ENCODE results near the gene RBM4B.
A peak's percentile ranks its signal among the peaks of the same experiment; 100 is the strongest.

Gene RBM4B

GRCh38 chr11:66685276-66686099 lies 7.8 kb upstream of the RBM4B start:
- Mint-ChIP-seq H3K27ac (no peak overlapping the region), H3K4me1 (no peaks in the 10 kb centered on the region), H3K4me3 (no peak overlapping the region), H3K9me3 (no peaks in the 10 kb centered on the region), H3K27me3 (no peaks in the 10 kb centered on the region), H3K36me3 (no peaks in the 10 kb centered on the region)
- ATAC-seq, result no peak

DNA sequence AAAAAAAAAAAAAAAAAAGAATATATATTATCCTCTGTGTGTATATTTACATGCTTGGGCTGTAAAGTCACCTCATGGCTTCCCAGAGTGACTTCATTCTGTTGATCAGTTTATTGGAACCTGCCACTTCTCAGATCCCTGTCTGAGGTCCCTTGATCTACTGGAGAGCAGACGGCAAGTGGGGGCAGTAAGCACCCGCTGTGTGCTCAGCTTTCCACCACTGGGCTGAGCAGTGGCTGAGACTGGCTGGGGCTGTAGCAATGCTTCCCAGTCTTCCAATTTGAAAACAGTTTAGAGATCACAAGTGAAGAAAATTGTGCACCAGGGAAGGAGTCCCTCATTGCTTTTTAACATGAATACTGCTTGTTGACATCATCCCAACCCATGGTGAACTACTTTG lies 6.9 kb upstream of the RBM4B start:
- Mint-ChIP-seq H3K4me3 (no peak overlapping the region), H3K4me1 (no peaks in the 10 kb centered on the region), H3K27me3 (no peaks in the 10 kb centered on the region), H3K36me3 (no peaks in the 10 kb centered on the region), H3K27ac (no peak overlapping the region), H3K9me3 (no peaks in the 10 kb centered on the region)
- no peak for ATAC-seq

- no peaks in the 10 kb centered on the region for H3K9me3 Mint-ChIP-seq
- H3K4me1 Mint-ChIP-seq, result no peaks in the 10 kb centered on the region
- ATAC-seq, result no peak
- H3K27ac Mint-ChIP-seq, result no peak overlapping the region
- no peaks in the 10 kb centered on the region for H3K36me3 Mint-ChIP-seq
- H3K4me3 Mint-ChIP-seq, result no peak overlapping the region
- no peaks in the 10 kb centered on the region for H3K27me3 Mint-ChIP-seq
Observed at GRCh38 chr11:66683877-66684276, 6.2 kb upstream of the RBM4B start.

DNA sequence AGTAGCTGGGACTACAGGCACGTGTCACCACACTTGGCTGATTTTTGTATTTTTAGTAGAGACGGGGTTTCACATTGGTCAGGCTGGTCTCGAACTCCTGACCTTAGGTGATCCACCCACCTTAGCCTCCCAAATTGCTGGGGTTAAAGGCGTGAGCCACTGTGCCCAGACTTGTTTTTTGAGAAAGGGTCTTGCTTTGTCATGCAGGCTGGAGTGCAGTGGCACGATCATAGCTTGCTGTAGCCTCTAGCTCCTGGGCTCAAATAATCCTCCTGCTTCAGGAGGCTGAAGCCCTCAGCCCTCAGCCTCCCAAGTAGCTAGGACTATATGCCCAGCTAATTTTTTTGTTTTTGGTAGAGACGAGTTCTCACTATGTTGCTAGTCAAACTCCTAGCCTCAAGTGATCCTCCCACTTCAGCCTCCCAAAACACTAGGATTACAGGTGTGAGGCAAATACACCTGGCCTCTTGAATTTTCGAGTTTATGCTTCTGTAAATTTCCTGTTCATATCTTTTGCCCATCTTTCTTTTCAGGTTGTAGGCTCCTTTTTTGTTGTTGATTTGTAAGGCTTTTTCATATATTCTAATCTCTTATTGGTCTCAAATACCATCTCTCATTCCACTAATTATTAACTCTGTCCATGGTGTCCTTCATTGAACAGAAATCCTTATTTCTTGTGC lies 3.4 kb upstream of the RBM4B start:
- Mint-ChIP-seq H3K36me3 (peaks cover 4% of the 10 kb centered on the region), H3K9me3 (no peaks in the 10 kb centered on the region), H3K27ac (no peak overlapping the region), H3K27me3 (no peaks in the 10 kb centered on the region), H3K4me1 (peaks cover 18% of the 10 kb centered on the region), H3K4me3 (no peak overlapping the region)
- ATAC-seq, result no peak

GRCh38 chr11:66676931-66677598 lies 622 bp downstream of the RBM4B start:
- peaks cover 12% of the 10 kb centered on the region for H3K36me3 Mint-ChIP-seq
- no peaks in the 10 kb centered on the region for H3K27me3 Mint-ChIP-seq
- H3K27ac Mint-ChIP-seq, result peak overlapping the region; percentile 96
- no peak for ATAC-seq
- peak overlapping the region; percentile 98 for H3K4me3 Mint-ChIP-seq
- peaks cover 44% of the 10 kb centered on the region for H3K4me1 Mint-ChIP-seq
- H3K9me3 Mint-ChIP-seq, result no peaks in the 10 kb centered on the region

- Mint-ChIP-seq H3K4me3 (peak overlapping the region; percentile 98), H3K27me3 (no peaks in the 10 kb centered on the region), H3K27ac (peak overlapping the region; percentile 96), H3K9me3 (no peaks in the 10 kb centered on the region), H3K4me1 (peaks cover 44% of the 10 kb centered on the region), H3K36me3 (peaks cover 12% of the 10 kb centered on the region)
- ATAC-seq, result no peak
Observed at GRCh38 chr11:66676282-66676919, 1.3 kb downstream of the RBM4B start.

DNA sequence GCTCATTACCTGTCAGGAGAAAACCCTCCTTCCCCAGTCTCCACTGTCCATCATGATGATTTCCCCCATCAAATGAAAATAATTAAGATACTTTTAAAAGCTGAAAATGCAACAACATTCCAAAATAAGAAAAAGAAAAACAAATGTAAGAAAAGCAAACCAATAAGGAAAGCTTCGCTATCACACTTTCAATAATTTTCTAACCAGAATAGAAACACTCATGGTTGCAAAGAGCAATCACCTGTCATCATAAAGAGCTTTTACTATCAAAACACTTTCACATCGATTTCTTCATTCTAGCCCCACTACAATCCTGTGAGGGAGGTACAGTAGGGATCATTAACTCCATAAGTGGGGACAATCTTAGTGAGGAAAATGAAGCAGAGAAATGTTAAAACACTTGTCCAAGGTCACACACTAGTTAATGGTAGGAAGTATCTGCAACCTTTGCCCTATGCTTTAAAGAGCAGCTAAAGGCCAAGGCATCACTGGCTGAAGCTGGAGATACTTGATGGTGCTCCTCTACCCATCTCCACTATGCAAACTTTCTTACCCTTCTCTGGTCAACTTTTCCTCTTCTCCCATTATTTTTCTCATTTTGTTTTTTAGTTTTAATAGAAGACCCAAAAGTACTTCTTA lies 2.6 kb downstream of the RBM4B start:
- Mint-ChIP-seq H3K4me3 (peak overlapping the region; percentile 52), H3K27ac (peak overlapping the region; percentile 96), H3K27me3 (no peaks in the 10 kb centered on the region), H3K9me3 (no peaks in the 10 kb centered on the region), H3K4me1 (peaks cover 56% of the 10 kb centered on the region), H3K36me3 (peaks cover 12% of the 10 kb centered on the region)
- ATAC-seq, result no peak

DNA sequence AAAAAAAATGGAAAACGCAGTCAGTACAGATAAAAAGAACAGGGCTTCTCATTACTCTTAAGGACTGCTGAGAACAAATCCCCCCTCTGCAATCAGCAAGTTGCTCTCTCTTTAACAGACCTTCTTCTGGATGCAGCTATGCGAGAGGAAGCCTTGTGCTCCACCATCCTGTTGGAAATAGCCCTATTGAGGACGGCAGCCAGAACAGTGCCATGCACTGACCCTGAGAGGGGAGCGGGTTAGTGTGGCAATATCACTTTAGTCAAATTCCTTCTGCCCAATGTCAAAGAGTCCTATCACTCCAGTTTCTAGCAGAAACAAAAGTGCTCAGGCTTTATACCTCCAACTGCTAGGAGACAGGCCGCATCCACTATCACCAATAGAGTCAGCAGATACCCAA lies 6.9 kb downstream of the RBM4B start:
- no peaks in the 10 kb centered on the region for H3K27me3 Mint-ChIP-seq
- peaks cover 62% of the 10 kb centered on the region for H3K4me1 Mint-ChIP-seq
- peaks cover 36% of the 10 kb centered on the region for H3K36me3 Mint-ChIP-seq
- no peak for ATAC-seq
- no peaks in the 10 kb centered on the region for H3K9me3 Mint-ChIP-seq
- no peak overlapping the region for H3K27ac Mint-ChIP-seq
- H3K4me3 Mint-ChIP-seq, result no peak overlapping the region

- no peaks in the 10 kb centered on the region for H3K27me3 Mint-ChIP-seq
- peaks cover 47% of the 10 kb centered on the region for H3K4me1 Mint-ChIP-seq
- peaks cover 51% of the 10 kb centered on the region for H3K36me3 Mint-ChIP-seq
- peak overlapping the region; percentile 35 for H3K27ac Mint-ChIP-seq
- ATAC-seq, result no peak
- H3K9me3 Mint-ChIP-seq, result no peaks in the 10 kb centered on the region
- no peak overlapping the region for H3K4me3 Mint-ChIP-seq
Observed at GRCh38 chr11:66665369-66665768, 12.3 kb downstream of the RBM4B start.

- no peak overlapping the region for H3K4me3 Mint-ChIP-seq
- H3K9me3 Mint-ChIP-seq, result no peaks in the 10 kb centered on the region
- peaks cover 42% of the 10 kb centered on the region for H3K4me1 Mint-ChIP-seq
- ATAC-seq, result no peak
- H3K27me3 Mint-ChIP-seq, result no peaks in the 10 kb centered on the region
- H3K27ac Mint-ChIP-seq, result no peak overlapping the region
- H3K36me3 Mint-ChIP-seq, result peaks cover 45% of the 10 kb centered on the region
Observed at GRCh38 chr11:66663741-66664296, 13.9 kb downstream of the RBM4B start.

DNA sequence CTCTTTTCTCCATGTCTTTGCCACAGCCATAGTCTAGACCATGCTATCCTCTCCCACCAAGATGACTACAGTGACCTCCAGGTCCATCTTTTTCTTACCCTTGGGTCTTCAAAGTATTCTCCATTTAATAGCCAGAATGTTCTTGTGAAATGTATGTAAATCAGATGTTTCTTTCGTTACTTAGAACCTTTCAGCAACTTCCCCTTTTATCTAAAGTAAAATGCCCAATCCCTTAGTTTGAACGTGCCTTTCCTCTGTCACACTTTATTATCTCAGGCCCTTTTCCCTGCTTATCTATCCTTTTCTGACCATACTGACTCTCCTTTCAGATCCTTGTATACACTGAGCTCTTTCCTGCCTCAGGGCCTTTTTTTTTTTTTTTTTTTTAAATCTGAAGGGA lies 17.9 kb downstream of the RBM4B start:
- Mint-ChIP-seq H3K9me3 (no peaks in the 10 kb centered on the region), H3K27me3 (no peaks in the 10 kb centered on the region), H3K36me3 (peaks cover 32% of the 10 kb centered on the region), H3K4me3 (peak overlapping the region; percentile 4), H3K27ac (peak overlapping the region; percentile 54), H3K4me1 (peaks cover 32% of the 10 kb centered on the region)
- peak; percentile 53 for ATAC-seq

GRCh38 chr11:66653123-66653522 lies 24.6 kb downstream of the RBM4B start:
- H3K36me3 Mint-ChIP-seq, result peaks cover 25% of the 10 kb centered on the region
- H3K4me3 Mint-ChIP-seq, result no peak overlapping the region
- no peak for ATAC-seq
- no peaks in the 10 kb centered on the region for H3K9me3 Mint-ChIP-seq
- peaks cover 17% of the 10 kb centered on the region for H3K4me1 Mint-ChIP-seq
- no peaks in the 10 kb centered on the region for H3K27me3 Mint-ChIP-seq
- peak overlapping the region; percentile 35 for H3K27ac Mint-ChIP-seq

DNA sequence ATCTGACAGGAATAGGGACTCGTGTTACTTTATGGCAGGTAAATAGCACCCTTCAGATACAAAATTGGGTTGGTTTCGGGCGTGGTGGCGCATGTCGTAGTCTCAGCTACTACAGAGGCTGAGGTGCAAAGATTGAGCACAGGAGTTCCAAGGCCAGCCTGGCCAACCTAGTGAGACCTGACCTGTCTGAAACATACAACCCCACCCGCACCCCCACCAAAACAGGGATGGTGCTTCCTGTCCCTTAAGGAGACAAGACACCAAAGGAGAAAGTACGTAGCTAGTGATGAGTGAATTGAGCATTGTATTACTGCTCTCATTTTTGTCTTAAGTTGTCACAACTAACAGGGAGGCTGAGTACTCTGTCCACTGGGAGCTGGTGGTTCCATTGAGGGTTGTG lies 25.0 kb downstream of the RBM4B start:
- no peaks in the 10 kb centered on the region for H3K27me3 Mint-ChIP-seq
- H3K4me1 Mint-ChIP-seq, result peaks cover 19% of the 10 kb centered on the region
- no peaks in the 10 kb centered on the region for H3K9me3 Mint-ChIP-seq
- no peak overlapping the region for H3K27ac Mint-ChIP-seq
- no peak for ATAC-seq
- peaks cover 24% of the 10 kb centered on the region for H3K36me3 Mint-ChIP-seq
- H3K4me3 Mint-ChIP-seq, result no peak overlapping the region

DNA sequence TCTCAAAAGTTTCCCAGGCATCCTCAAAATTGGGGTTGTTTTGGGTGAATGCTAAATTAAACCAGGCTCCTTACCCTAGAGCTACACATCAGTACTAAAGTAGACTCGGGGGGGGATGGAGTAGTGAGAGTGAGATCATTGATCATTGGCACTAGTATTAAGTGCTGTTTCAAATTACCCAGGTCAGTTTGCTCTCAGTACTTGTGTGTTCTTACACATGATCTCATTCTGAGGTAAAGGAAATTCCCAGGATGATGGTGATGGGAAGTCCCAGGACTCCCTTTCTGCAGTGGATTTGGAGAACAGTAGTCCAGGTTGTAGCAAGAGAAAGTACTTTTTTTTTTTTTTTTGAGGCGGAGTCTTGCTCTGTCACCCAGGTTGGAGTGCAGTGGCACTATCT lies 26.7 kb downstream of the RBM4B start:
- H3K4me1 Mint-ChIP-seq, result peaks cover 33% of the 10 kb centered on the region
- peaks cover 36% of the 10 kb centered on the region for H3K36me3 Mint-ChIP-seq
- no peaks in the 10 kb centered on the region for H3K27me3 Mint-ChIP-seq
- H3K4me3 Mint-ChIP-seq, result no peak overlapping the region
- no peak overlapping the region for H3K27ac Mint-ChIP-seq
- no peaks in the 10 kb centered on the region for H3K9me3 Mint-ChIP-seq
- ATAC-seq, result no peak

DNA sequence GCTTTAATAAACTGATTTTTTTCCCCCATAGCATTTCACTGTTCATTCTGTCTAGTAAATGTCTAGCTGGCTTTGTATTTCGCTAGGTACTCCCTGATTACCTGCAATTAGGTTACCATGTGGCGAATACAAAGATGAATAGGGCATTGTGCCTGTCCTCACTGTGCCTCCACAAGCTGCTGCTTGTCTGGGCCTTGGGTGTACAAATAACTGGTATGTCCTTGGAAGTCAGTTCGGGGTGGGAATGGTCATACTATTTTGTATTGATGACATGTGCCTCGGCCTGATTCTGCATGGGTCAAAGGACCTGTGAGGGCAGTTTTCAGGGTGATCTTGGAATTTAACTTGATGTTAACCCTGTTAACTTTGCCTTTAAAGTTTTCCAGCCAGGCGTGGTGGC lies 27.8 kb downstream of the RBM4B start:
- no peak overlapping the region for H3K27ac Mint-ChIP-seq
- peaks cover 38% of the 10 kb centered on the region for H3K4me1 Mint-ChIP-seq
- no peaks in the 10 kb centered on the region for H3K27me3 Mint-ChIP-seq
- peaks cover 38% of the 10 kb centered on the region for H3K36me3 Mint-ChIP-seq
- no peak for ATAC-seq
- no peaks in the 10 kb centered on the region for H3K9me3 Mint-ChIP-seq
- no peak overlapping the region for H3K4me3 Mint-ChIP-seq
